Smooth muscle cell of the umbilical artery (primary cell): ENCODE data around the gene ZNF48. TPM values are rescaled to one million over a fixed set of nuclear protein-coding genes. Genes with fewer than 3 reads are reported as not detected.

Experiments
- total RNA-seq: library from RNA; depleted of rRNA; stranded (reverse); fragments of >200 nt; gene quantifications from 2 replicates; pipeline ENCODE4 v1.2.3, GENCODE V29; 2014

The ZNF48 gene
- total RNA-seq, result 8.9 and 9.6 TPM in 2 replicates

GRCh38 chr16:30395155-30395991, at the start of gene ZNF48:
Gene ZNF48 (plus strand): TSS chr16:30395420. CDS start chr16:30395795, 375 bp downstream.

GRCh38 chr16:30355144-30355953, 39.9 kb upstream of the ZNF48 start, which contains the start of gene CD2BP2:
Gene CD2BP2 (minus strand): TSS chr16:30355308. CDS start chr16:30354681, 627 bp downstream.

GRCh38 chr16:30370456-30371247, 24.6 kb upstream of the ZNF48 start, which contains the start of gene TBC1D10B:
Gene TBC1D10B (minus strand): TSS chr16:30370494. CDS start chr16:30370183, 311 bp downstream.

GRCh38 chr16:30374538-30374937, 20.7 kb upstream of the ZNF48 start, which contains the start of gene MYL11:
Gene MYL11 (plus strand): TSS chr16:30374802. CDS start chr16:30374858, 56 bp downstream.

GRCh38 chr16:30382111-30382881, 12.9 kb upstream of the ZNF48 start, which contains the start of gene SEPTIN1:
Gene SEPTIN1 (minus strand): TSS chr16:30382561. CDS start chr16:30382542, 19 bp downstream.

GRCh38 chr16:30407102-30407803, 12.0 kb downstream of the ZNF48 start, which contains the start of gene ZNF771:
Gene ZNF771 (plus strand): TSS chr16:30407606. CDS start chr16:30408054, 448 bp downstream.

GRCh38 chr16:30429678-30430427, 34.6 kb downstream of the ZNF48 start, which contains the start of gene DCTPP1:
Gene DCTPP1 (minus strand): TSS chr16:30430030. CDS start chr16:30429980, 50 bp downstream.

GRCh38 chr16:30445408-30446202, 50.4 kb downstream of the ZNF48 start, which contains the start of gene SEPHS2:
Gene SEPHS2 (minus strand): TSS chr16:30445874. CDS start chr16:30445727, 147 bp downstream.

Other genes with a start within 250 kb of the ZNF48 start
- 0.59 and 2.4 TPM in 2 replicates for gene CORO1A, start 211.8 kb upstream of the ZNF48 start, total RNA-seq
- gene BOLA2B, start 201.8 kb upstream of the ZNF48 start, total RNA-seq, result 64.8 and 138 TPM in 2 replicates
- 17.3 and 25.8 TPM in 2 replicates for gene SLX1A, start 201.5 kb upstream of the ZNF48 start, total RNA-seq
- 3.1 and 3.6 TPM in 2 replicates for gene SULT1A3, start 196.2 kb upstream of the ZNF48 start, total RNA-seq
- gene NPIPB13, start 146.9 kb upstream of the ZNF48 start, total RNA-seq, result 1.4 and 1.8 TPM in 2 replicates
- 27.9 and 28.5 TPM in 2 replicates for gene CD2BP2, start 40.1 kb upstream of the ZNF48 start, total RNA-seq
- gene TBC1D10B, start 24.9 kb upstream of the ZNF48 start, total RNA-seq, result 26.1 and 47.7 TPM in 2 replicates
- gene MYL11, start 20.6 kb upstream of the ZNF48 start, total RNA-seq, result not detected in 2 replicates
- gene SEPTIN1, start 12.9 kb upstream of the ZNF48 start, total RNA-seq, result 0.37 and 0.59 TPM in 2 replicates
- gene ZNF771, start 12.2 kb downstream of the ZNF48 start, total RNA-seq, result 12.1 and 13.1 TPM in 2 replicates
- gene DCTPP1, start 34.6 kb downstream of the ZNF48 start, total RNA-seq, result 5.6 and 13.6 TPM in 2 replicates
- 7.7 and 8.8 TPM in 2 replicates for gene SEPHS2, start 50.5 kb downstream of the ZNF48 start, total RNA-seq
- gene ITGAL, start 77.3 kb downstream of the ZNF48 start, total RNA-seq, result 0.89 TPM in 1 of 2 replicates, not detected in the other
- 12.8 and 16.0 TPM in 2 replicates for gene ZNF768, start 131.1 kb downstream of the ZNF48 start, total RNA-seq
- gene ZNF747, start 139.4 kb downstream of the ZNF48 start, total RNA-seq, result 7.6 and 9.5 TPM in 2 replicates
- 4.2 and 4.8 TPM in 2 replicates for gene ZNF764, start 163.0 kb downstream of the ZNF48 start, total RNA-seq
- 4.8 and 7.6 TPM in 2 replicates for gene ZNF688, start 176.3 kb downstream of the ZNF48 start, total RNA-seq
- 11.6 TPM in 2 replicates for gene ZNF785, start 190.3 kb downstream of the ZNF48 start, total RNA-seq
- 3.6 TPM in 2 replicates for gene ZNF689, start 215.0 kb downstream of the ZNF48 start, total RNA-seq